GM10266 (cell line): Measurements from ENCODE around the gene CCDC146.

Source experiments
- DNase-seq: peaks from one replicate; pipeline ENCODE4 v3.0.0; 2012; ENCODE audit errors: extremely low spot score
- CTCF ChIP-seq: IDR thresholded peaks from 2 replicates; pipeline ENCODE4 v1.5.1; 2012; ENCODE audit warnings: mild to moderate bottlenecking, low read depth; ENCODE audit not compliant: control insufficient read depth, insufficient read depth; ENCODE audit errors: missing control alignments

CCDC146 gene

GRCh38 chr7:77308792-77309191 is 186.4 kb downstream of the CCDC146 start:
- no peak for DNase-seq
- TF ChIP-seq CTCF, result no peak

- no peak for TF ChIP-seq CTCF
- no peak for DNase-seq
Measured at GRCh38 chr7:77309714-77310220, 187.4 kb downstream of the CCDC146 start.

- DNase-seq, result no peak
- TF ChIP-seq CTCF, result no peak
Measured at GRCh38 chr7:77310982-77311381, 188.6 kb downstream of the CCDC146 start.

- DNase-seq, result no peak
- no peak for TF ChIP-seq CTCF
Measured at GRCh38 chr7:77313085-77313484, 190.7 kb downstream of the CCDC146 start.

GRCh38 chr7:77313876-77314480 is 191.6 kb downstream of the CCDC146 start:
- no peak for DNase-seq
- TF ChIP-seq CTCF, result no peak

- no peak for DNase-seq
- no peak for TF ChIP-seq CTCF
Measured at GRCh38 chr7:77315182-77315591, 192.8 kb downstream of the CCDC146 start.

- no peak for TF ChIP-seq CTCF
- DNase-seq, result no peak
Measured at GRCh38 chr7:77316219-77316978, 194.0 kb downstream of the CCDC146 start.
